Measurements from ENCODE around the gene ZNF19.
A peak's percentile ranks its signal among the peaks of the same experiment; 100 is the strongest.

ZNF19 gene

GRCh38 chr16:71459510-71459909, 29.6 kb downstream of the ZNF19 start:
- H3K4me1 ChIP-seq (ENCODE audit: insufficient read depth, insufficient read length): no peaks in the 10 kb centered on the region
- H3K4me3 ChIP-seq (ENCODE audit: insufficient read length, low read depth): no peak overlapping the region
- no peak overlapping the region for H3K9ac ChIP-seq (ENCODE audit: insufficient read length, low read depth)
- DNase-seq (ENCODE audit: low read depth, low spot score): no peak
- H3K27me3 ChIP-seq (ENCODE audit: insufficient read depth, insufficient read length): no peaks in the 10 kb centered on the region
- H3K36me3 ChIP-seq (ENCODE audit: insufficient read depth, insufficient read length, low read length): peaks cover 24% of the 10 kb centered on the region
- TF ChIP-seq ZNF274 (IDR thresholded peaks at IDR 0.05; ENCODE audit: low read depth, low read length): no peak
- TF ChIP-seq SUZ12 (IDR thresholded peaks at IDR 0.05; ENCODE audit: extremely low read depth, insufficient read depth, insufficient read length): no peak
- TF ChIP-seq YY1 (IDR thresholded peaks at IDR 0.05; ENCODE audit: insufficient read depth, insufficient read length): no peak
- H3K9me3 ChIP-seq (ENCODE audit: insufficient read depth, low read length): no peaks in the 10 kb centered on the region

GRCh38 chr16:71456801-71457200, 32.3 kb downstream of the ZNF19 start:
- Histone ChIP-seq H3K36me3 (ENCODE audit: insufficient read depth, insufficient read length, low read length) (peaks cover 50% of the 10 kb centered on the region), H3K4me1 (ENCODE audit: insufficient read depth, insufficient read length) (no peaks in the 10 kb centered on the region), H3K9ac (ENCODE audit: insufficient read length, low read depth) (no peak overlapping the region), H3K4me3 (ENCODE audit: insufficient read length, low read depth) (no peak overlapping the region), H3K9me3 (ENCODE audit: insufficient read depth, low read length) (peaks cover 22% of the 10 kb centered on the region), H3K27me3 (ENCODE audit: insufficient read depth, insufficient read length) (no peaks in the 10 kb centered on the region)
- TF ChIP-seq SUZ12 (IDR thresholded peaks at IDR 0.05; ENCODE audit: extremely low read depth, insufficient read depth, insufficient read length): no peak
- no peak for TF ChIP-seq ZNF274 (IDR thresholded peaks at IDR 0.05; ENCODE audit: low read depth, low read length)
- no peak for TF ChIP-seq YY1 (IDR thresholded peaks at IDR 0.05; ENCODE audit: insufficient read depth, insufficient read length)
- no peak for DNase-seq (ENCODE audit: low read depth, low spot score)

DNA sequence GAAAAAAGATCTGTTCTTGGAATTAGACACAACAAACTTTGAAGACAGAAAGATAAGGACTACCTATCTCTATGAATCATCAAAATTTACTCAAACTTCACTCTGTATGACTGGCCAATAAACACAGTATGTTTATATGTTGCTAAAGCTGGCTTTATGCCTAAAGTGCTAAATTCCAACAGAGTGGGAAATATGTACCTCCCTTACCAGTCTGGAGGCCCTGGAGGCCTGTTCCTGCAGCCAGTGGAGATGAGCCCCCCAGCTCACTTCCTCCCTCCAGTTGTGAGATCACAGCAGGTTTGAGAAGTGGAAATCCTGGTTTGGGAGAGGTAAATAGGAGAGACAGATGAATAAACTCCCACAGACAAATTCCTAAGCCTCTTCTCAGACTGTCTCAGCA, 36.1 kb downstream of the ZNF19 start:
- H3K27me3 ChIP-seq (ENCODE audit: insufficient read depth, insufficient read length): no peaks in the 10 kb centered on the region
- no peak for TF ChIP-seq YY1 (IDR thresholded peaks at IDR 0.05; ENCODE audit: insufficient read depth, insufficient read length)
- no peak for TF ChIP-seq ZNF274 (IDR thresholded peaks at IDR 0.05; ENCODE audit: low read depth, low read length)
- no peak for TF ChIP-seq SUZ12 (IDR thresholded peaks at IDR 0.05; ENCODE audit: extremely low read depth, insufficient read depth, insufficient read length)
- H3K9me3 ChIP-seq (ENCODE audit: insufficient read depth, low read length): peaks cover 60% of the 10 kb centered on the region
- peaks cover 87% of the 10 kb centered on the region for H3K36me3 ChIP-seq (ENCODE audit: insufficient read depth, insufficient read length, low read length)
- no peak overlapping the region for H3K9ac ChIP-seq (ENCODE audit: insufficient read length, low read depth)
- H3K4me3 ChIP-seq (ENCODE audit: insufficient read length, low read depth): no peak overlapping the region
- H3K4me1 ChIP-seq (ENCODE audit: insufficient read depth, insufficient read length): no peaks in the 10 kb centered on the region
- DNase-seq (ENCODE audit: low read depth, low spot score): no peak

DNA sequence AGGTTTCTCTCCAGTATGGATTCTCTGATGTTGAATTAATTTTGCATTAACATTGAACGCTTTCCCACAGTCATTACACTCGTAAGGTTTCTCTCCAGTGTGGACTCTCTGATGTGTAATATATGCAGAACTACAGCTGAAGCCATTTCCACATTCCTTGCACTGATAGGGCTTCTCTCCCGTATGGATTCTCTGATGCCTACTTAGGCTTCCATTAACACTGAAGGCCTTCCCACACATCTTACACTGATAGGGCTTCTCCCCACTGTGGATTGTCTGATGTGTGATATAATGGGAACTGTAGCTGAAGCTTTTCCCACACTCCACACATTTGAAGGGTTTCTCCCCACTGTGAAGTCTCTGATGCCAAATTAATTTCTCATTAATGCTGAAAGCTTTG, 40.1 kb downstream of the ZNF19 start:
- no peak overlapping the region for H3K4me3 ChIP-seq (ENCODE audit: insufficient read length, low read depth)
- TF ChIP-seq SUZ12 (IDR thresholded peaks at IDR 0.05; ENCODE audit: extremely low read depth, insufficient read depth, insufficient read length): no peak
- TF ChIP-seq YY1 (IDR thresholded peaks at IDR 0.05; ENCODE audit: insufficient read depth, insufficient read length): no peak
- no peak for TF ChIP-seq ZNF274 (IDR thresholded peaks at IDR 0.05; ENCODE audit: low read depth, low read length)
- H3K4me1 ChIP-seq (ENCODE audit: insufficient read depth, insufficient read length): no peaks in the 10 kb centered on the region
- no peaks in the 10 kb centered on the region for H3K27me3 ChIP-seq (ENCODE audit: insufficient read depth, insufficient read length)
- no peak overlapping the region for H3K9ac ChIP-seq (ENCODE audit: insufficient read length, low read depth)
- peaks cover 82% of the 10 kb centered on the region for H3K9me3 ChIP-seq (ENCODE audit: insufficient read depth, low read length)
- DNase-seq (ENCODE audit: low read depth, low spot score): no peak
- peaks cover 68% of the 10 kb centered on the region for H3K36me3 ChIP-seq (ENCODE audit: insufficient read depth, insufficient read length, low read length)

GRCh38 chr16:71448274-71448866, 40.8 kb downstream of the ZNF19 start:
- H3K27me3 ChIP-seq (ENCODE audit: insufficient read depth, insufficient read length): no peaks in the 10 kb centered on the region
- H3K4me1 ChIP-seq (ENCODE audit: insufficient read depth, insufficient read length): no peaks in the 10 kb centered on the region
- no peak for DNase-seq (ENCODE audit: low read depth, low spot score)
- H3K9me3 ChIP-seq (ENCODE audit: insufficient read depth, low read length): peaks cover 76% of the 10 kb centered on the region
- no peak overlapping the region for H3K4me3 ChIP-seq (ENCODE audit: insufficient read length, low read depth)
- peaks cover 61% of the 10 kb centered on the region for H3K36me3 ChIP-seq (ENCODE audit: insufficient read depth, insufficient read length, low read length)
- peak; percentile 86 for TF ChIP-seq ZNF274 (IDR thresholded peaks at IDR 0.05; ENCODE audit: low read depth, low read length)
- no peak for TF ChIP-seq SUZ12 (IDR thresholded peaks at IDR 0.05; ENCODE audit: extremely low read depth, insufficient read depth, insufficient read length)
- H3K9ac ChIP-seq (ENCODE audit: insufficient read length, low read depth): no peak overlapping the region

- Histone ChIP-seq H3K9me3 (ENCODE audit: insufficient read depth, low read length) (peaks cover 29% of the 10 kb centered on the region), H3K4me3 (ENCODE audit: insufficient read length, low read depth) (no peak overlapping the region), H3K4me1 (ENCODE audit: insufficient read depth, insufficient read length) (peaks cover 4% of the 10 kb centered on the region), H3K36me3 (ENCODE audit: insufficient read depth, insufficient read length, low read length) (peaks cover 15% of the 10 kb centered on the region), H3K27me3 (ENCODE audit: insufficient read depth, insufficient read length) (no peaks in the 10 kb centered on the region), H3K9ac (ENCODE audit: insufficient read length, low read depth) (no peak overlapping the region)
- no peak for DNase-seq (ENCODE audit: low read depth, low spot score)
- TF ChIP-seq ZNF274 (IDR thresholded peaks at IDR 0.05; ENCODE audit: low read depth, low read length) (no peak), SUZ12 (IDR thresholded peaks at IDR 0.05; ENCODE audit: extremely low read depth, insufficient read depth, insufficient read length) (no peak), YY1 (IDR thresholded peaks at IDR 0.05; ENCODE audit: insufficient read depth, insufficient read length) (no peak)
Measured at GRCh38 chr16:71443714-71444113, 45.4 kb downstream of the ZNF19 start.

GRCh38 chr16:71442051-71442440, 47.1 kb downstream of the ZNF19 start, which contains the start of gene TLE7:
Gene TLE7 (minus strand): TSS chr16:71442054. CDS start chr16:71433324, 8,730 bp downstream.
- peaks cover 13% of the 10 kb centered on the region for H3K9me3 ChIP-seq (ENCODE audit: insufficient read depth, low read length)
- no peak within 1 kb of the TSS for H3K4me3 ChIP-seq (ENCODE audit: insufficient read length, low read depth)
- no peak for DNase-seq (ENCODE audit: low read depth, low spot score)
- H3K4me1 ChIP-seq (ENCODE audit: insufficient read depth, insufficient read length): peaks cover 4% of the 10 kb centered on the region
- H3K9ac ChIP-seq (ENCODE audit: insufficient read length, low read depth): no peak within 1 kb of the TSS
- H3K36me3 ChIP-seq (ENCODE audit: insufficient read depth, insufficient read length, low read length): peaks cover 2% of the 10 kb centered on the region
- no peaks in the 10 kb centered on the region for H3K27me3 ChIP-seq (ENCODE audit: insufficient read depth, insufficient read length)
- no peak for TF ChIP-seq SUZ12 (IDR thresholded peaks at IDR 0.05; ENCODE audit: extremely low read depth, insufficient read depth, insufficient read length)
- no peak for TF ChIP-seq ZNF274 (IDR thresholded peaks at IDR 0.05; ENCODE audit: low read depth, low read length)
- TF ChIP-seq YY1 (IDR thresholded peaks at IDR 0.05; ENCODE audit: insufficient read depth, insufficient read length): no peak
